GM18861 (cell line): ENCODE measurements around the gene TRIM17.

Experiments used
- ATAC-seq: cut with Tn5 transposase; IDR thresholded peaks from one replicate; pipeline ENCODE4 v1.9.1; 2021; ENCODE audit not compliant: unreplicated experiment

The TRIM17 gene

GRCh38 chr1:228358764-228359612 lies 57.7 kb downstream of the TRIM17 start:
- no peak for ATAC-seq

- ATAC-seq: no peak
These were observed 58.5 kb downstream of the TRIM17 start for GRCh38 chr1:228358039-228358763.
